ENCODE results near the gene FLACC1.

FLACC1 gene

GRCh38 chr2:201257956-201258665 lies 99.0 kb downstream of the FLACC1 start:
- DNase-seq (ENCODE audit: low spot score) = peak; percentile 64
- in situ Hi-C loops (cut with MboI; ENCODE audit: low sequenced_read_pairs, unreplicated experiment) = no loop called here
- TF ChIP-seq CTCF (IDR thresholded peaks at IDR 0.05; ENCODE audit: borderline replicate concordance, control extremely low read depth, extremely low read depth, insufficient read depth, missing control alignments) = no peak

- DNase-seq (ENCODE audit: low spot score) = peak; percentile 57
- in situ Hi-C loops (cut with MboI; ENCODE audit: low sequenced_read_pairs, unreplicated experiment) = no loop called here
- TF ChIP-seq CTCF (IDR thresholded peaks at IDR 0.05; ENCODE audit: borderline replicate concordance, control extremely low read depth, extremely low read depth, insufficient read depth, missing control alignments) = no peak
Observed at GRCh38 chr2:201257381-201257955, 99.7 kb downstream of the FLACC1 start.

GRCh38 chr2:201256082-201256481 lies 101.1 kb downstream of the FLACC1 start:
- no peak for TF ChIP-seq CTCF (IDR thresholded peaks at IDR 0.05; ENCODE audit: borderline replicate concordance, control extremely low read depth, extremely low read depth, insufficient read depth, missing control alignments)

GRCh38 chr2:201255408-201256033 lies 101.6 kb downstream of the FLACC1 start:
- TF ChIP-seq CTCF (IDR thresholded peaks at IDR 0.05; ENCODE audit: borderline replicate concordance, control extremely low read depth, extremely low read depth, insufficient read depth, missing control alignments) = no peak
- no peak for DNase-seq (ENCODE audit: low spot score)
- in situ Hi-C loops (cut with MboI; ENCODE audit: low sequenced_read_pairs, unreplicated experiment) = no loop called here

More at GRCh38 chr2:201256082-201256481, 101.1 kb downstream of the FLACC1 start:
- in situ Hi-C loops (cut with MboI; ENCODE audit: low sequenced_read_pairs, unreplicated experiment) = no loop called here
- DNase-seq (ENCODE audit: low spot score) = no peak

GRCh38 chr2:201254081-201254730 lies 102.9 kb downstream of the FLACC1 start:
- in situ Hi-C loops (cut with MboI; ENCODE audit: low sequenced_read_pairs, unreplicated experiment) = no loop called here
- no peak for TF ChIP-seq CTCF (IDR thresholded peaks at IDR 0.05; ENCODE audit: borderline replicate concordance, control extremely low read depth, extremely low read depth, insufficient read depth, missing control alignments)
- no peak for DNase-seq (ENCODE audit: low spot score)

- no peak for TF ChIP-seq CTCF (IDR thresholded peaks at IDR 0.05; ENCODE audit: borderline replicate concordance, control extremely low read depth, extremely low read depth, insufficient read depth, missing control alignments)
- no peak for DNase-seq (ENCODE audit: low spot score)
- in situ Hi-C loops (cut with MboI; ENCODE audit: low sequenced_read_pairs, unreplicated experiment) = no loop called here
Observed at GRCh38 chr2:201250741-201251140, 106.4 kb downstream of the FLACC1 start.
